HG03575 (cell line): ENCODE data around the gene OR7G3.

Source experiments
- ATAC-seq: cut with Tn5 transposase; IDR thresholded peaks from one replicate; pipeline ENCODE4 v1.9.1; 2021; ENCODE audit not compliant: unreplicated experiment, insufficient number of reproducible peaks, low FRiP score; ENCODE audit errors: extremely low read depth

The OR7G3 gene

DNA sequence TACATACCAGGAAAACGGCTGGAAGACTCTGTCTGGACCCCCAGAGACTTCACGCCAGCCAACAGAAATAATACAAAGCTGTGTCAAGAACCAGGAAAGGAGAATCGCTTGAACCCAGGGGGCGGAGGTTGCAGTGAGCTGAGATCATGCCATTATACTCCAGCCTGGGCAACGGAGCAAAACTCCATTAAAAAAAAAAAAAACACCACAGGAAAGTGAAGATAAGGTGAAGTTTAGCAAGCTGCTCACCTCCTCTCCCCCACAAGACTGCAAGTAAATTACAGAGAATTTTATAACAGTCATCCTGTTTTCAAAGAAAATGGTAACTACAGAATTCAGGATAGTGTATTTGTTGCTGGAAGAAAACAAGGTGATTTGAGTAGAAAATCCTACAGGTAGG, 10.2 kb downstream of the OR7G3 start:
- ATAC-seq = no peak

DNA sequence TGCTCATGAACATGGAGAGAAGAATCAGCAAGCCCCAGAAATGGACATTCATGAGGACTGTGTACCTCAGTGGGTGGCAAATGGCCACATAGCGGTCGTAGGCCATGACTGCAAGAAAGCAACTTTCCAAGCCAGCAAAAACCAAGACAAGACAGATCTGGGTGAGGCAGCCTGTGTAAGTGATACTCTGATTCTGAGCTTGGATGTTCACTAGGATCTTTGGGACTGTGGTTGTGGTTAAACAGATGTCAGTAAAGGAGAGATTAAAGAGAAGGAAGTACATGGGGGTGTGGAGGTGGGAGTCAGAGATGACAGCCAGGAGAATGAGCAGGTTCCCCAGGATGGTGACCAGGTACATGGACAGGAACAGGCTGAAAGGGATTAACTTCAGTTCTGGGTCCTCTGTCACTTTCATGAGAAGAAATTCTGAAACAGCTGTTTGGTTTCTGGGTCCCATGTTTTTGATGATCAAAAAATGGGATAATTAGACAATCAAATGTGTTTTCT, 11.4 kb downstream of the OR7G3 start, which contains the start of gene OR7G1:
Gene OR7G1, minus strand, starts transcription at position 457 of the 507 bp plus-strand sequence. Its CDS starts 0 bp downstream, at position 457.
- no peak for ATAC-seq

DNA sequence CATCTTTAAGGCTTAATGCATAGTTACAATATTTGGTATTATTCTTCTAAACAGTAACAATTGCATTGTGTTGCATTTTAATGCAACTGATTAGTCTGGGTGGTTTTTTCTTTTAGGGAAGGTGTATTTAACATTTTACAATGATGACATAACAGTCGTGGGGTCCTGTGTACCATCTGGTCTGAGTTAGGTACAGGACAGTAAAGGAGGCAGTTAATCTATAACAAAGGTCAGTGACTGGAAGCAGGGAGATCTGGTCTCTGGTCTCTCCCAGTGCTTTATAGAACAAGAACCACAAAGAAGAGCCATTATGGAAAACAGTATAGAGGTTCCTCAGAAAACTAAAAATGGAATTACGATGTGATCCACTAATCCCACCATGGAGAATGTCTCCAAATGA, 16.8 kb downstream of the OR7G3 start:
- no peak for ATAC-seq

DNA sequence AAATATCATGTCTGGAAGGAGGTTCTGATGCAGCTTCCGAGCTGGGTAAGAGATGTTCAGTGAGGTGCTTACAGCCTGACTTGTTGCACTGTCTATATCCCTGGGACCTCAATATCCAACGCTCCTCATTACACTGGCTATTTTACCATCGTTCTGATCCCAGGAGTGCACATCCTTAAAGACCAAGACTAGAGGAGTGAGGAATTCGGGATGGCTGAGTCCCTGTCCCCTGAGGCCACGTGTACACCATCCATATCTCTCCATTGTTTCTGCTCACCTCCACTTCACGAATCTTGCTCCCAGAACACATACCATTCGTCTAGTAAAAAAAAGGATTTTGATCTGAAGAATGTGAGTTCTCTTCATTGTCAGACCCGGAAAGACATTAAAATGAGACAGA, 19.4 kb downstream of the OR7G3 start, which contains the start of gene OR7G2:
Gene OR7G2, minus strand, starts transcription at position 101 of the 400 bp plus-strand sequence. CDS start 4,232 bp downstream, outside the sequence.
- no peak for ATAC-seq

DNA sequence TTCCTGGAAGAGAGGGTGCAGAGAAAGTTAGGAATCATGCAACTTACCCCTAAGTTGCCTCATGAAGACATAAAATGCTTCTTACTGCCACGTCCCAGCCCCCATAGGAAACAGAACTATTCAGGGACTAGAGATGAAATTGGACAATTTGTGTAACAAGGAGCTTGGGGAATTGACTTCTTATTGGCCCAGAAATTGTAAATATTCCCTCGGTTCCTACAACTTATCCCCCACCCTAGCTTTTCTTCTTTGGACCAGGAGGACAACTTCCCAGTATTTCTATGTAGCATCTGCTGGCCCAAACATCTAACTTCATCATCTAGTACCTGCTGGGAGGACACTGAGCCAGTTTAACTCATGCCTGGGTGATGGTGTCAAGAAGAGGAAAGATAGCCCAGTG, 40.0 kb downstream of the OR7G3 start, which contains the start of gene OR1M1:
Gene OR1M1, plus strand, starts transcription at position 301 of the 400 bp plus-strand sequence. CDS start 6,184 bp downstream, outside the sequence.
- no peak for ATAC-seq

DNA sequence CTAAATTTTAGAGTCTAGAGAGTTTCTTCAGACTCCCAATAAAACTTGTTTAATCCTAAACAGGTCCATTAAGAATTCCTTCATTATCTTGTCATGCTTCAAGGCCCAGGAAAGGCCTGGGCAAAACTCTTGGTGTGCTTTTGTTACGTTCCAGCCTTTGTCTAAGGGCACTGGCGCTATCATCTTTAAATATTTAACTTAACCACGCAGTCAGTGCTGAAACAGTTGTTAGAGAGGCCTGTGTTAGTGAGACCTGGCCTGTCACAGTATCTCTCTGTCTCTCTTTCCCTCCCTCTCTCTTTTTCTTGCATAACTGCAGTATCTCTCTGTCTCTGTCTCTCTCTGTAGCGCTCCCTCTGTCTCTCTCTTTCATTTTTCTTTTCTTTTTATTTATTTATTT, 48.1 kb downstream of the OR7G3 start:
- no peak for ATAC-seq

DNA sequence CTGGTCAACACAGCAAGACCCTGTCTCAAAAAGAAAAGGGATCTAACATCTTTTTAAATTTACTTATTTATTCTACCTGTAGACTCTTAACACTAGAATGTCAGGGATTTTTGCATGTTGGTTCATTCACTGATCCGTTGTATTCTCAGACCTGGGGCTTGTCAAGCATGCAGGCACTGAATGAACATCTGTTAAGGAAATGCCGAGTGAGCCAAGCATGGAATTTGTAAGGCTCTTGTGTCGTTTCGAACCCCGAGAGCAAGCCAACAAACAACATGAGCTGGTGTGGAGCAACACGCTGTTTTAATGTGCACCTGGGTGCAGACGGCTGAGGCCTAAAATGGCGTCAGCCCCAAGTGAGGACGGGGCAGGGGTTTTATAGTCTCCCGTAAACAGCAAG, 49.8 kb downstream of the OR7G3 start:
- ATAC-seq = no peak
